ENCODE measurements around the gene C1QA. TPM values are rescaled to one million over a fixed set of nuclear protein-coding genes. Genes with fewer than 3 reads are reported as not detected.

C1QA gene
- total and polyA plus RNA-seq, 12 donors, result 47.5 to 953 (median 420) TPM

DNA sequence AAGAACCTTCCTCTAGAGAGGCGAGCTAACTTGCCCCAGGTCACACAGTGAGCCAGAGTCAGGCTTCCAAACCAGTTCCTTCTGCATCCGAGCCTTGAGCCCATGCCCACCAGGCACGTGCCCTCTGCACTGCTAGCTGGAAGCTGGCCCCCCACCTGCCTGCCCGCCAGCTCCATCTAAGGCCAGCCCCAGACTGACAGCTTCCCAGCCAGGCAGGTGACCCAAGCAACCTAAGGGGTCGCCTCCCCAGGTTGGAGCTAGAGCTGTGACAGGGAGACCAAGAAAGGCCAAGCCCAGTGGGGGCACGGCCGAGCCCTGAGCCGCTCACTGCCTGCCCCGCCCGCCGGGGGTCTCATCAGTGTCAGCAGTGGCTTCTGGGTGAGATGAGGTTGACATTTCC, 19.9 kb upstream of the C1QA start:
- no peak for DNase-seq

DNA sequence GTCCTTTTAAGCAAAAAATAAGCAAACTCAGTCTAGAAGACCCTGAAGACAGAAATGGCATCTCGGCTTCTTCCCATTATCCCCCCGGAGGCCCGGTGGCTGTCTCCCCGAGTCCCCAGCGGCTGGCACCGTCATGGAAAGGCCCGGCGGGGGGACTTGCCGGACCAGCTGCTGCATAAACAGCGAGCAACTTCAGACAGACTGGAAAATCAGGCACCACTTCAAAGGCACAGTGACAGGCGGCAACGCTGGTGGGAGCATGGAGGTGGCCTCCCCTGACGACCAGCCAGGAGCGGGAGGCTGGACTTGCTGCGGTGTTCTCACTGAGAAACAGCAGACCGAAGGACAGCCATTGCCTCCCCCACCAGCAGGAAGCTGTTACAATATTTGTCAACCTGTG, 18.4 kb upstream of the C1QA start:
- Histone ChIP-seq H3K9me3 (replicated peaks in 1 of 3) (no peaks in the 10 kb centered on the region), H3K4me3 (no peak overlapping the region), H3K27ac (no peak overlapping the region), H3K27me3 (peaks cover 20% of the 10 kb centered on the region), H3K4me1 (replicated peaks in 1 of 2) (no peaks in the 10 kb centered on the region), H3K36me3 (replicated peaks in 1 of 2) (no peaks in the 10 kb centered on the region)
- DNase-seq, result no peak
- no peak for TF ChIP-seq POLR2A (IDR thresholded peaks at IDR 0.05)
- TF ChIP-seq, protein P1, sequence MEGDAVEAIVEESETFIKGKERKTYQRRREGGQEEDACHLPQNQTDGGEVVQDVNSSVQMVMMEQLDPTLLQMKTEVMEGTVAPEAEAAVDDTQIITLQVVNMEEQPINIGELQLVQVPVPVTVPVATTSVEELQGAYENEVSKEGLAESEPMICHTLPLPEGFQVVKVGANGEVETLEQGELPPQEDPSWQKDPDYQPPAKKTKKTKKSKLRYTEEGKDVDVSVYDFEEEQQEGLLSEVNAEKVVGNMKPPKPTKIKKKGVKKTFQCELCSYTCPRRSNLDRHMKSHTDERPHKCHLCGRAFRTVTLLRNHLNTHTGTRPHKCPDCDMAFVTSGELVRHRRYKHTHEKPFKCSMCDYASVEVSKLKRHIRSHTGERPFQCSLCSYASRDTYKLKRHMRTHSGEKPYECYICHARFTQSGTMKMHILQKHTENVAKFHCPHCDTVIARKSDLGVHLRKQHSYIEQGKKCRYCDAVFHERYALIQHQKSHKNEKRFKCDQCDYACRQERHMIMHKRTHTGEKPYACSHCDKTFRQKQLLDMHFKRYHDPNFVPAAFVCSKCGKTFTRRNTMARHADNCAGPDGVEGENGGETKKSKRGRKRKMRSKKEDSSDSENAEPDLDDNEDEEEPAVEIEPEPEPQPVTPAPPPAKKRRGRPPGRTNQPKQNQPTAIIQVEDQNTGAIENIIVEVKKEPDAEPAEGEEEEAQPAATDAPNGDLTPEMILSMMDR (IDR thresholded peaks at IDR 0.05), result no peak
- WGBS, 4 donors, result 37 to 48% (median 42%) methylated on average over 13 to 16 of the region's 16 CpGs
- intact Hi-C loops (cut with DNase I), result no loop called here

More for the DNA sequence above, 19.9 kb upstream of the C1QA start:
- Histone ChIP-seq H3K27ac (no peak overlapping the region), H3K36me3 (replicated peaks in 1 of 2) (no peaks in the 10 kb centered on the region), H3K27me3 (peaks cover 19% of the 10 kb centered on the region), H3K4me3 (no peak overlapping the region), H3K4me1 (replicated peaks in 1 of 2) (no peaks in the 10 kb centered on the region), H3K9me3 (replicated peaks in 1 of 3) (no peaks in the 10 kb centered on the region)
- intact Hi-C loops (cut with DNase I), result no loop called here
- TF ChIP-seq, protein P1 (IDR thresholded peaks at IDR 0.05), result no peak
- TF ChIP-seq POLR2A (IDR thresholded peaks at IDR 0.05), result no peak
- 48 to 67% (median 61%) methylated on average over 1 to 11 of the region's 11 CpGs; no CpG with 5 or more reads in 1 of the 4 donors for WGBS, 4 donors

DNA sequence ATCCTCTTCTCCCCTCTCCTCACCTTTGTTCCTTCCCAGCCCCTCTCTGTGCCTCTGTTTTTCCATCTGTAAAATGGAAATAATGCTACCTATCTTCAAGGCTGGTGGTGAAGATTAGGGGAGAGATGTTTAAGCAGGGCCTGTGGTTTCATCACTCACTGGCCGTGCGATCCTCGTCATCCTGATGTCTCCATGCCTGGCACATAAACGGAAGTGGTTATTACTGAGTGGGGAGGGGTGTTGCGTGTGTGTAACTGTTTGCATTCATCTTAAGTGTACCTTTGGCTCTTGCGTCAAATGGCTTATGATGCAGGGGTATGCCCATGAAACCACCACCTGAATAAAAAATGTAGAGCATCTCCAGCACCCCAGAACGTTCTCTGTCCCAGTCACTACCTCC, 17.2 kb upstream of the C1QA start:
- no peaks in the 10 kb centered on the region for H3K9me3 ChIP-seq (replicated peaks in 1 of 3)
- no peak overlapping the region for H3K27ac ChIP-seq
- TF ChIP-seq, protein P1 (IDR thresholded peaks at IDR 0.05), result no peak
- no peak for TF ChIP-seq POLR2A (IDR thresholded peaks at IDR 0.05)
- intact Hi-C loops (cut with DNase I), result no loop called here
- no peak overlapping the region for H3K4me3 ChIP-seq
- WGBS, 4 donors, result 68 to 80% (median 73%) methylated on average over 7 of the region's 7 CpGs
- H3K4me1 ChIP-seq (replicated peaks in 1 of 2), result no peaks in the 10 kb centered on the region
- no peaks in the 10 kb centered on the region for H3K36me3 ChIP-seq (replicated peaks in 1 of 2)
- peaks cover 23% of the 10 kb centered on the region for H3K27me3 ChIP-seq
- DNase-seq, result no peak

DNA sequence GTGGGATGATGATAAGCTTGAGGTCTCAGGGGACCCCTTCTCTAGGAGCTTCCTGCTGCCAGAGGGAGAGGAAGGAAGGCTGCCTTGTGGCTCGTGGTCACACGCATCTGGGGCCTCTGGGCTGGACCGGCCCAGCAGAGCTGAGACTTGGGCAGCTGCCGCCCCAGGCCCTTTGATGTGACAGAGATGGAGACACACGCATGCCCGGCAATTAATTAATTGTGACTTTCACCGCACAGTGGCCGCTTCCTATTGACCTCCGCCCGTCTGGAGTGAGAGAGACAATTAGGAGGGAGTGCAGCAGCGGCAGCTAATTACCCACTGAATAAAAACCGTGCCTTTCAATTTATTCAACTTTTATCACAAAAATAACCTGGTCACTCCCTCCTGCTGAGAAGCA, 16.6 kb upstream of the C1QA start:
- no peak overlapping the region for H3K4me3 ChIP-seq
- intact Hi-C loops (cut with DNase I), result no loop called here
- 43 to 62% (median 56%) methylated on average over 10 to 12 of the region's 12 CpGs for whole genome bisulfite sequencing, 4 donors
- TF ChIP-seq, protein P1 (IDR thresholded peaks at IDR 0.05), result no peak
- TF ChIP-seq POLR2A (IDR thresholded peaks at IDR 0.05), result no peak
- H3K4me1 ChIP-seq (replicated peaks in 1 of 2), result no peaks in the 10 kb centered on the region
- no peaks in the 10 kb centered on the region for H3K36me3 ChIP-seq (replicated peaks in 1 of 2)
- no peaks in the 10 kb centered on the region for H3K9me3 ChIP-seq (replicated peaks in 1 of 3)
- H3K27me3 ChIP-seq, result peaks cover 24% of the 10 kb centered on the region
- DNase-seq, result no peak
- H3K27ac ChIP-seq, result no peak overlapping the region

All from adrenal gland (tissue), 12 donors.